Karpas-422 (cell line): ENCODE data around the gene CDK14. TPM values are rescaled to one million over a fixed set of nuclear protein-coding genes. Genes with fewer than 3 reads are reported as not detected.
"Not testable (repeated sequence)": the region's sequence is repeated elsewhere in the genome, so short reads cannot be mapped to it uniquely, and the experiment has no call there.

Experiments
- DNase-seq: peaks from one replicate; pipeline ENCODE4 v3.0.0-alpha.2; 2015
- H2AFZ ChIP-seq: fragments of 200-600 bp; sonication (generic); 2 replicates; pipeline ENCODE4 v1.6.1; 2014; ENCODE audit warnings: antibody characterized with exemption, low read length, mixed read lengths
- H3K27ac ChIP-seq: fragments of 200-600 bp; sonication (generic); 2 replicates; pipeline ENCODE4 v1.5.1; 2014; ENCODE audit warnings: mild to moderate bottlenecking, low read length, moderate library complexity
- H3K27me3 ChIP-seq: fragments of 200-600 bp; sonication (generic); 2 replicates; pipeline ENCODE4 v1.6.1; 2014; ENCODE audit warnings: low read length, mixed read lengths
- H3K36me3 ChIP-seq: fragments of 200-600 bp; sonication (generic); 2 replicates; pipeline ENCODE4 v1.6.1; 2014; ENCODE audit warnings: low read length, mixed read lengths; ENCODE audit not compliant: insufficient read depth
- H3K4me1 ChIP-seq: fragments of 200-600 bp; sonication (generic); 2 replicates; pipeline ENCODE4 v1.6.1; 2014; ENCODE audit warnings: mild to moderate bottlenecking, low read length, mixed read lengths
- H3K4me2 ChIP-seq: fragments of 200-600 bp; sonication (generic); 2 replicates; pipeline ENCODE4 v1.6.1; 2014; ENCODE audit warnings: low read length, low read depth, mild to moderate bottlenecking; ENCODE audit not compliant: poor library complexity, severe bottlenecking
- H3K4me3 ChIP-seq: fragments of 200-600 bp; sonication (generic); 2 replicates; pipeline ENCODE4 v1.5.1; 2014; ENCODE audit warnings: mild to moderate bottlenecking, antibody characterized with exemption, low read length, mixed read lengths
- H3K79me2 ChIP-seq: fragments of 200-600 bp; sonication (generic); 2 replicates; pipeline ENCODE4 v1.6.1; 2014; ENCODE audit warnings: mild to moderate bottlenecking, low read length, mixed read lengths
- H3K9ac ChIP-seq: fragments of 200-600 bp; sonication (generic); 2 replicates; pipeline ENCODE4 v1.6.0; 2014; ENCODE audit warnings: low read length
- H3K9me2 ChIP-seq: fragments of 200-600 bp; sonication (generic), shearing (Covaris generic); replicated peaks from 2 replicates; pipeline ENCODE4 v1.6.0; 2014; ENCODE audit warnings: mild to moderate bottlenecking, low read length, moderate library complexity; ENCODE audit not compliant: insufficient read depth
- H3K9me3 ChIP-seq: fragments of 300-700, 200-600 bp; sonication (generic); 2 replicates; pipeline ENCODE4 v1.6.1; 2014; ENCODE audit warnings: low read length, mixed read lengths
- H4K20me1 ChIP-seq: fragments of 200-600 bp; sonication (generic); 2 replicates; pipeline ENCODE4 v1.6.1; 2014; ENCODE audit warnings: mild to moderate bottlenecking, antibody characterized with exemption, low read length, low read depth; ENCODE audit not compliant: insufficient read depth
- total RNA-seq: library from RNA; depleted of rRNA; stranded (reverse); fragments of >200 nt; shearing (Covaris generic); gene quantifications from 2 replicates; pipeline ENCODE4 v1.2.3, GENCODE V29; 2014; ENCODE audit warnings: low replicate concordance

The CDK14 gene
- total RNA-seq, 1 experiment from 2014 or later: 121 TPM

- DNase-seq: no peak
- Histone ChIP-seq H3K27ac (no peak overlapping the region), H3K4me2 (no peak overlapping the region), H3K9ac (no peak overlapping the region), H3K9me2 (no peaks in the 10 kb centered on the region), H3K4me3 (no peak overlapping the region), H3K79me2 (peaks cover 52% of the 10 kb centered on the region), H3K9me3 (peaks cover 5% of the 10 kb centered on the region; the same call in 1 of the 2 replicates), H2AFZ (no peak overlapping the region), H3K4me1 (no peaks in the 10 kb centered on the region), H3K27me3 (no peaks in the 10 kb centered on the region), H3K36me3 (peaks cover 56% of the 10 kb centered on the region), H4K20me1 (no peaks in the 10 kb centered on the region)
Observed at GRCh38 chr7:90804370-90804769, 208.2 kb downstream of the CDK14 start.

- not testable (repeated sequence) for H3K9me2 ChIP-seq, H3K9me3 ChIP-seq, H3K36me3 ChIP-seq, H4K20me1 ChIP-seq, H3K27ac ChIP-seq, H3K27me3 ChIP-seq, H2AFZ ChIP-seq, H3K9ac ChIP-seq, H3K4me3 ChIP-seq, DNase-seq, H3K4me1 ChIP-seq, H3K4me2 ChIP-seq
- peaks cover 51% of the 10 kb centered on the region for H3K79me2 ChIP-seq
Observed at GRCh38 chr7:90815552-90815951, 219.4 kb downstream of the CDK14 start.

GRCh38 chr7:90816511-90817142 lies 220.5 kb downstream of the CDK14 start:
- H3K27ac ChIP-seq: no peak overlapping the region
- H3K4me1 ChIP-seq: peaks cover 8% of the 10 kb centered on the region; the same call in 1 of the 2 replicates
- H3K9me2 ChIP-seq: no peaks in the 10 kb centered on the region
- DNase-seq: peak; percentile 52
- H3K79me2 ChIP-seq: peaks cover 62% of the 10 kb centered on the region
- no peaks in the 10 kb centered on the region for H3K27me3 ChIP-seq
- H3K36me3 ChIP-seq: peaks cover 7% of the 10 kb centered on the region; the same call in 1 of the 2 replicates
- H3K9ac ChIP-seq: no peak overlapping the region
- H3K4me2 ChIP-seq: no peak overlapping the region
- H3K9me3 ChIP-seq: no peaks in the 10 kb centered on the region
- no peak overlapping the region for H2AFZ ChIP-seq
- no peak overlapping the region for H3K4me3 ChIP-seq
- no peaks in the 10 kb centered on the region for H4K20me1 ChIP-seq

DNA sequence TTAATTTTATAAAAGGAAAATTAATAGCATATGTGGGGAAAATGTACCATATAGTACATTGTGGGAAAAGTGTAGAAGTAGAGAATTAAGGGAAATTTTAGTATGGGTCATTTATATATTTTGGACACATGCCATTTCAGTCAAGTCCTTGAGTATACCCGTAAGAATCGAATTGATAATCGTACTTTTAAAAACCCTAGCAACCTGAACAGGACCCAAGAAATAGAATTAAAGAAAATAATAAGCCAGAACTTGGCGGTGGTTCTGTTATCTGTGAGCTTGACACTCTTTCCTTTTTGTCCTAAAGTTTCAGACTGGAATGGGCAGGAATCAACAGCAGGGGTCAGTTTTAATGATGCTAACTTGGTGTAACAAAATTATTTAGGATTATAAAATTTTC lies 221.0 kb downstream of the CDK14 start:
- Histone ChIP-seq H3K9ac (no peak overlapping the region), H3K27me3 (no peaks in the 10 kb centered on the region), H3K4me2 (no peak overlapping the region), H3K79me2 (peaks cover 67% of the 10 kb centered on the region), H3K36me3 (peaks cover 7% of the 10 kb centered on the region; the same call in 1 of the 2 replicates), H3K27ac (no peak overlapping the region), H3K9me3 (no peaks in the 10 kb centered on the region), H4K20me1 (no peaks in the 10 kb centered on the region), H3K9me2 (no peaks in the 10 kb centered on the region), H3K4me1 (peaks cover 8% of the 10 kb centered on the region; the same call in 1 of the 2 replicates), H3K4me3 (no peak overlapping the region), H2AFZ (no peak overlapping the region)
- DNase-seq: no peak

DNA sequence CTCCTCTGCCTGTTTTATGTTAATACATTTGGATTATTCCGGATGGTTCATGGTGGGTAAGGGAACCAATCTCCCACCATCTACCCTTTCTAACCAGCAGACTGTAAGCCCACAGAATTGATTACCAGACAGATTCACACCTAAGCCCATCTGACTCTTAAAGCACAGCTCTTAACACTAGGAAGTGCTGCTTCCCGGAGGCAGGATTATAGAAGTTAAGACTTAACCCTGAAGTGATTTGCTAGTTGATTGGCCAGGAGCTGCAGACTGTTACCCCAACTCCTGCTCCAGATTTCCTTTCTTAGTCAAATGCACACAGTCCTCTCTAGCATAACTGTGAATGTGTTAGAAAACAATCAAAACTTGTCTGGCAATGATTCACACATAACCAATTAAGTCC lies 221.7 kb downstream of the CDK14 start:
- H3K4me2 ChIP-seq: no peak overlapping the region
- H3K9ac ChIP-seq: no peak overlapping the region
- no peak overlapping the region for H3K4me3 ChIP-seq
- H3K4me1 ChIP-seq: peaks cover 8% of the 10 kb centered on the region; the same call in 1 of the 2 replicates
- no peaks in the 10 kb centered on the region for H3K9me2 ChIP-seq
- H4K20me1 ChIP-seq: no peaks in the 10 kb centered on the region
- H3K27ac ChIP-seq: no peak overlapping the region
- no peak overlapping the region for H2AFZ ChIP-seq
- H3K79me2 ChIP-seq: peaks cover 74% of the 10 kb centered on the region
- H3K36me3 ChIP-seq: peaks cover 7% of the 10 kb centered on the region; the same call in 1 of the 2 replicates
- DNase-seq: no peak
- H3K27me3 ChIP-seq: no peaks in the 10 kb centered on the region
- no peaks in the 10 kb centered on the region for H3K9me3 ChIP-seq

- H3K79me2 ChIP-seq: peaks cover 79% of the 10 kb centered on the region
- H3K27ac ChIP-seq: no peak overlapping the region
- no peak overlapping the region for H3K4me2 ChIP-seq
- no peak overlapping the region for H3K9ac ChIP-seq
- H2AFZ ChIP-seq: no peak overlapping the region
- H3K4me3 ChIP-seq: no peak overlapping the region
- H3K9me2 ChIP-seq: no peaks in the 10 kb centered on the region
- H3K27me3 ChIP-seq: no peaks in the 10 kb centered on the region
- no peak for DNase-seq
- no peaks in the 10 kb centered on the region for H3K9me3 ChIP-seq
- peaks cover 7% of the 10 kb centered on the region; the same call in 1 of the 2 replicates for H3K36me3 ChIP-seq
- peaks cover 8% of the 10 kb centered on the region; the same call in 1 of the 2 replicates for H3K4me1 ChIP-seq
- H4K20me1 ChIP-seq: no peaks in the 10 kb centered on the region
Observed at GRCh38 chr7:90818341-90818740, 222.2 kb downstream of the CDK14 start.

DNA sequence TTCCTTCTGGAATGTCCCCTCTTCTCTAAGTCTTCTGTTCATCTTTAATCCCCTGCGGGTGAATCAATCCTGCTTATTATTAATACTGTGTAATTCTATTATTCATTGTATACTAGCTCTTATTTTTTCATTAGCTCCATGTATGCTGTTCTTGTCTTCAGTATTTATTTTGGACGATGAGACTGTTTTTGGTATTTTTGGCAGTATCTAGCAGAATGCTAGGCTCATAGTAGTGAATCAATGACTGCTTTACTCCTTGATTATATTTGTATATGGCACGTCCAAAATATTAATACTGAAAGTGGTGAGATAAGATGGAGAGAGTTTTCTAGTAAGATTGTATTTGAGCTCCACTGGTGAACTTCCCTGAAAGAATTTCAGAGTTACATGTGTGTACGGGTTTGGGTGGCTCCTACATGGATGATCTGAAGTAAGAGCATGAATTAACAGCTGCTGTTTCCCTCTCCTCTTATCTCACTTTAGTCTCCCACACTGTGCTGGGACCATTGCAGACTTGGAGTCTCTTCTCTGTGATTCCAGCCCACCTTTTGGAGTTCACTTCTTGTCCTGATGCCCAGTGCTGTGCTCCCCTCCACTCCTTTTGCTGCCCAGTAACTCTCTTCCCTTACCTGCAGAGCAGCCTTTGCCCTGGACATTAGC lies 226.0 kb downstream of the CDK14 start:
- no peak for DNase-seq
- Histone ChIP-seq H3K79me2 (peaks cover 90% of the 10 kb centered on the region), H4K20me1 (no peaks in the 10 kb centered on the region), H3K9ac (no peak overlapping the region), H3K9me2 (no peaks in the 10 kb centered on the region), H3K4me3 (no peak overlapping the region), H3K36me3 (peaks cover 19% of the 10 kb centered on the region; the same call in 1 of the 2 replicates), H3K27me3 (no peaks in the 10 kb centered on the region), H3K27ac (peak overlapping the region; percentile 14; the same call in 1 of the 2 replicates), H3K9me3 (peaks cover 8% of the 10 kb centered on the region; the same call in 1 of the 2 replicates), H2AFZ (no peak overlapping the region), H3K4me1 (peaks cover 5% of the 10 kb centered on the region; the same call in 1 of the 2 replicates), H3K4me2 (no peak overlapping the region)
